Ishikawa (cell line): ENCODE results near the gene UBALD1.

ENCODE experiments used
- CEBPB ChIP-seq: IDR thresholded peaks from 2 replicates; pipeline ENCODE4 v1.6.1; 2012
- CREB1 ChIP-seq: IDR thresholded peaks from 2 replicates; pipeline ENCODE4 v1.6.1; 2012; ENCODE audit warnings: low read depth
- EGR1 ChIP-seq: IDR thresholded peaks from 2 replicates; pipeline ENCODE4 v1.6.1; 2012
- EP300 ChIP-seq: IDR thresholded peaks from 2 replicates; pipeline ENCODE4 v1.6.1; 2012; ENCODE audit warnings: borderline replicate concordance
- FOXM1 ChIP-seq: IDR thresholded peaks from 2 replicates; pipeline ENCODE4 v1.6.1; 2012; ENCODE audit warnings: low read depth, borderline replicate concordance
- NFIC ChIP-seq: IDR thresholded peaks from 2 replicates; pipeline ENCODE4 v1.6.1; 2012
- RAD21 ChIP-seq: IDR thresholded peaks from 2 replicates; pipeline ENCODE4 v1.6.1; 2012; ENCODE audit warnings: low read depth
- TAF1 ChIP-seq: IDR thresholded peaks from 2 replicates; pipeline ENCODE4 v1.6.1; 2012; ENCODE audit warnings: low read depth, mild to moderate bottlenecking
- TCF12 ChIP-seq: IDR thresholded peaks from 2 replicates; pipeline ENCODE4 v1.6.1; 2012; ENCODE audit warnings: low read depth
- TEAD4 ChIP-seq: IDR thresholded peaks from 2 replicates; pipeline ENCODE4 v1.6.1; 2012
- YY1 ChIP-seq: IDR thresholded peaks from 2 replicates; pipeline ENCODE4 v1.6.1; 2012; ENCODE audit warnings: low read depth
- ZBTB7A ChIP-seq: IDR thresholded peaks from 2 replicates; pipeline ENCODE4 v1.6.1; 2012; ENCODE audit warnings: low read depth
- TF ChIP-seq, protein P1 (sequence below): IDR thresholded peaks from 2 replicates; pipeline ENCODE4 v1.6.1; 2012
- TF ChIP-seq, protein P2 (sequence below): IDR thresholded peaks from 2 replicates; pipeline ENCODE4 v1.6.1; 2012
- TF ChIP-seq, protein P3 (sequence below): IDR thresholded peaks from 2 replicates; pipeline ENCODE4 v1.6.1; 2012; ENCODE audit warnings: low read depth, mild to moderate bottlenecking

The UBALD1 gene

DNA sequence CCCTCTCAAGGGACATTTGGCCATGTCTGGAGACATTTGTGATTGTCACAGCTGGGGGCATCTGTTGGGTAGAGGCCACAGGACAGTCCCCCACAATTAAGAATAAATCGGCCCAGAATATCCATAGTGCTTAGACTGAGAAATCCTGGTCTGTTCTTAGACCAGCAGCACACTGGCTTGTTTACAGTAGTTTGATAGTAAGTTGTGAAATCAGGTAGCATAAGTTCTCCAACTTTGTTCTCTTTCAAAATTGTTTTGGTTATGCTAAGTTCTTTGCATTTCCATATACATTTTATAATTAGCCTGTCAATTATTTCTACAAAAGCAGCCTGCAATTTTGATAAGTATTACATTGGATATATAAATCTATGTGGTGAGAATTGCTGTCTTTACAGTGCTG lies 16.8 kb upstream of the UBALD1 start:
- TF ChIP-seq, protein P1, sequence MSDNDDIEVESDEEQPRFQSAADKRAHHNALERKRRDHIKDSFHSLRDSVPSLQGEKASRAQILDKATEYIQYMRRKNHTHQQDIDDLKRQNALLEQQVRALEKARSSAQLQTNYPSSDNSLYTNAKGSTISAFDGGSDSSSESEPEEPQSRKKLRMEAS = no peak
- TF ChIP-seq TCF12 = no peak
- TF ChIP-seq NFIC = no peak
- TF ChIP-seq, protein P2, sequence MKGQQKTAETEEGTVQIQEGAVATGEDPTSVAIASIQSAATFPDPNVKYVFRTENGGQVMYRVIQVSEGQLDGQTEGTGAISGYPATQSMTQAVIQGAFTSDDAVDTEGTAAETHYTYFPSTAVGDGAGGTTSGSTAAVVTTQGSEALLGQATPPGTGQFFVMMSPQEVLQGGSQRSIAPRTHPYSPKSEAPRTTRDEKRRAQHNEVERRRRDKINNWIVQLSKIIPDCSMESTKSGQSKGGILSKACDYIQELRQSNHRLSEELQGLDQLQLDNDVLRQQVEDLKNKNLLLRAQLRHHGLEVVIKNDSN = no peak
- no peak for TF ChIP-seq EP300
- TF ChIP-seq TEAD4 = no peak
- no peak for TF ChIP-seq CREB1
- no peak for TF ChIP-seq FOXM1
- TF ChIP-seq CEBPB = no peak
- no peak for TF ChIP-seq EGR1
- no peak for TF ChIP-seq ZBTB7A
- TF ChIP-seq, protein P3, sequence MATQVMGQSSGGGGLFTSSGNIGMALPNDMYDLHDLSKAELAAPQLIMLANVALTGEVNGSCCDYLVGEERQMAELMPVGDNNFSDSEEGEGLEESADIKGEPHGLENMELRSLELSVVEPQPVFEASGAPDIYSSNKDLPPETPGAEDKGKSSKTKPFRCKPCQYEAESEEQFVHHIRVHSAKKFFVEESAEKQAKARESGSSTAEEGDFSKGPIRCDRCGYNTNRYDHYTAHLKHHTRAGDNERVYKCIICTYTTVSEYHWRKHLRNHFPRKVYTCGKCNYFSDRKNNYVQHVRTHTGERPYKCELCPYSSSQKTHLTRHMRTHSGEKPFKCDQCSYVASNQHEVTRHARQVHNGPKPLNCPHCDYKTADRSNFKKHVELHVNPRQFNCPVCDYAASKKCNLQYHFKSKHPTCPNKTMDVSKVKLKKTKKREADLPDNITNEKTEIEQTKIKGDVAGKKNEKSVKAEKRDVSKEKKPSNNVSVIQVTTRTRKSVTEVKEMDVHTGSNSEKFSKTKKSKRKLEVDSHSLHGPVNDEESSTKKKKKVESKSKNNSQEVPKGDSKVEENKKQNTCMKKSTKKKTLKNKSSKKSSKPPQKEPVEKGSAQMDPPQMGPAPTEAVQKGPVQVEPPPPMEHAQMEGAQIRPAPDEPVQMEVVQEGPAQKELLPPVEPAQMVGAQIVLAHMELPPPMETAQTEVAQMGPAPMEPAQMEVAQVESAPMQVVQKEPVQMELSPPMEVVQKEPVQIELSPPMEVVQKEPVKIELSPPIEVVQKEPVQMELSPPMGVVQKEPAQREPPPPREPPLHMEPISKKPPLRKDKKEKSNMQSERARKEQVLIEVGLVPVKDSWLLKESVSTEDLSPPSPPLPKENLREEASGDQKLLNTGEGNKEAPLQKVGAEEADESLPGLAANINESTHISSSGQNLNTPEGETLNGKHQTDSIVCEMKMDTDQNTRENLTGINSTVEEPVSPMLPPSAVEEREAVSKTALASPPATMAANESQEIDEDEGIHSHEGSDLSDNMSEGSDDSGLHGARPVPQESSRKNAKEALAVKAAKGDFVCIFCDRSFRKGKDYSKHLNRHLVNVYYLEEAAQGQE = no peak
- TF ChIP-seq YY1 = no peak
- TF ChIP-seq TAF1 = no peak
- no peak for TF ChIP-seq RAD21

GRCh38 chr16:4628283-4628682 lies 13.6 kb upstream of the UBALD1 start:
- TF ChIP-seq EP300 (no peak), NFIC (no peak), CREB1 (no peak), TEAD4 (no peak), CEBPB (no peak), TAF1 (no peak), FOXM1 (no peak)
- TF ChIP-seq, protein P3 = no peak
- TF ChIP-seq, protein P2 = no peak

DNA sequence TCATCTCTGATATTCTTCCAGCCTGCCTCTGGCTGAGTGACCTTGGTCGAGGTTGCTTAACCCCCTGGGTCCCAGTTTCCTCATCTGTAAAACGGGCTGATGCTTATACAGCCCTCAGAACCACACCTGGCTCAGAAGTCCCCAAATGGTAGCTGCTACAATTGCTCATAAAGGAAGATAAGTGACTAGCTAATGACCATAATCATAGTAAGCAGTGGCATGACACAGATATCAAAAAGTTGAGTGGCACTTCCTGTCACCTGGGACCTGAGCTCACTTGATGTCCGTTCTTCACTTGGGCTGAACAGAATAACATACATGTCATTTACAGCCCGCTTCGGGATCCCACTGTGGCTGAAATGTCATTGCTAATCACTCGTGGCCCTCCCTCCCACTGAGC lies 11.7 kb upstream of the UBALD1 start:
- no peak for TF ChIP-seq CREB1
- TF ChIP-seq YY1 = no peak
- TF ChIP-seq ZBTB7A = no peak
- TF ChIP-seq EGR1 = no peak
- TF ChIP-seq, protein P1 = no peak
- TF ChIP-seq TEAD4 = no peak
- no peak for TF ChIP-seq EP300
- TF ChIP-seq RAD21 = no peak
- TF ChIP-seq NFIC = no peak
- TF ChIP-seq TCF12 = no peak
- TF ChIP-seq, protein P2 = no peak

DNA sequence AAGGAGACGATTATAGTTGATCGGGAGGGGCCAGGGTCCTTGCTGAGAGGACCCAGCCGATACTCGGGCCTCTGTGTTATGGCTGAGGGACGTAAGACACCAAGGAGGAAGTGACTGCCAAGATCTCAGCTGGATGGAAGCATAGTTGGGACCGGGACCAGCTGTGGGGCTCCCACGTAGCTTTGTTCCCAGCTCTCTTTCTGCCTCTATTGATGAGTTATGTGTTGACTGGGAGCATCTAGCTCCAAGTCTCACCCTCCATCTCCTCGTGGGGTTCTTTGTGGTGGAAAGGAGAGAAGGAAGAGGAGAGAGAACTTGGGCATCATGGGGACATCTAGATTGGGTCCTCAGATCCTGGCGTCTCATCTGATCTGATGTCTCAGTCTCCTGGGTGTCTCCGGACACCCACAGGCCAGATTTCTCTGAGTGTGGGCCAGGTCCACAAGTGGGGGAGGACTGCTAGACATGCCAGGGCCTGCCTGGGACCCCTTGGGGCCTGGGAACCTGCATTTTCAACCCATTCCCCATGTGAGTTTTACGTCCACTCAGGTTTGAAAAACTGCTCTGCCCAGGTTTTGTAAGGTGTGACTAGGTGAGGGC lies 11.0 kb upstream of the UBALD1 start:
- TF ChIP-seq TAF1 = no peak
- no peak for TF ChIP-seq RAD21
- TF ChIP-seq, protein P1 = no peak
- TF ChIP-seq CEBPB = no peak
- TF ChIP-seq, protein P2 = no peak
- TF ChIP-seq YY1 = no peak
- no peak for TF ChIP-seq EGR1
- TF ChIP-seq, protein P3 = no peak
- no peak for TF ChIP-seq FOXM1
- TF ChIP-seq NFIC = no peak
- TF ChIP-seq ZBTB7A = no peak
- TF ChIP-seq TCF12 = no peak
- no peak for TF ChIP-seq TEAD4
- no peak for TF ChIP-seq EP300
- TF ChIP-seq CREB1 = no peak
